ENCODE data around the gene PATE4.

Gene PATE4

GRCh38 chr11:125887373-125888324 lies 54.5 kb downstream of the PATE4 start, which contains the start of gene HYLS1:
HYLS1 (plus strand) TSS chr11:125887668; CDS start chr11:125899369, 11,701 bp downstream.
- DNase-seq (ENCODE audit: low read depth): peak; percentile 99
